Mucosa of descending colon (tissue), 3 donors: ENCODE results near the gene FAM227B. TPM values are rescaled to one million over a fixed set of nuclear protein-coding genes. Genes with fewer than 3 reads are reported as not detected.
"Not testable (repeated sequence)": the region's sequence is repeated elsewhere in the genome, so short reads cannot be mapped to it uniquely, and the experiment has no call there.

ENCODE experiments used
- ATAC-seq: fragments of 200-7000 bp; cut with Tn5 transposase; one replicate; pipeline ENCODE4 v1.9.1; 2020; ENCODE audit warnings: mild to moderate bottlenecking, moderate library complexity
- DNase-seq, 3 donors: peaks; one replicate each; pipeline ENCODE4 v3.0.0-alpha.2; 2020
- H3K36me3 ChIP-seq: fragments of 200-600 bp; one replicate; pipeline ENCODE4 v1.8.0; 2021; ENCODE audit warnings: low read depth, mild to moderate bottlenecking
- H3K4me1 ChIP-seq: fragments of 200-600 bp; one replicate; pipeline ENCODE4 v1.8.0; 2021; ENCODE audit warnings: low read depth, mild to moderate bottlenecking
- H3K4me3 ChIP-seq: fragments of 200-600 bp; one replicate; pipeline ENCODE4 v1.8.0; 2021; ENCODE audit warnings: mild to moderate bottlenecking
- H3K9me3 ChIP-seq: fragments of 200-600 bp; one replicate; pipeline ENCODE4 v1.8.0; 2021; ENCODE audit warnings: mild to moderate bottlenecking
- CTCF ChIP-seq: fragments of 200-600 bp; IDR thresholded peaks from one replicate; pipeline ENCODE4 v1.8.0; 2022; ENCODE audit warnings: antibody characterized with exemption, mild to moderate bottlenecking
- intact Hi-C, 2 donors: fragments of 100-400 bp; cut with DNase I in 1 of 2; cut with micrococcal nuclease in 1 of 2; formaldehyde crosslinking; loops; one replicate each; pipeline versions ENCODE4 v1.11.0 to v1.11.1; 2022; cut with DNase I, micrococcal nuclease
- total RNA-seq, 3 donors: library from RNA; stranded (reverse); fragmentation: NEBNext Ultra II Directional in 2 of 3; extraction: Animal tissue kit (Norgen Biotek cat#: 25700) in 2 of 3; gene quantifications; one replicate each; pipeline versions ENCODE4 v1.2.1 to v1.2.4, GENCODE V29; 2021 to 2023
- donor health status: DM: no; HTN: no; CAD: no; lungs with moderate emphysema.
- donor health status: DM: no; HTN: no; CAD: no.
- donor health status: DM: no; HTN: yes; CAD: no.

Gene FAM227B
- total RNA-seq, 3 donors from 2014 or later, result 2.2 to 7.6 (median 3.6) TPM

DNA sequence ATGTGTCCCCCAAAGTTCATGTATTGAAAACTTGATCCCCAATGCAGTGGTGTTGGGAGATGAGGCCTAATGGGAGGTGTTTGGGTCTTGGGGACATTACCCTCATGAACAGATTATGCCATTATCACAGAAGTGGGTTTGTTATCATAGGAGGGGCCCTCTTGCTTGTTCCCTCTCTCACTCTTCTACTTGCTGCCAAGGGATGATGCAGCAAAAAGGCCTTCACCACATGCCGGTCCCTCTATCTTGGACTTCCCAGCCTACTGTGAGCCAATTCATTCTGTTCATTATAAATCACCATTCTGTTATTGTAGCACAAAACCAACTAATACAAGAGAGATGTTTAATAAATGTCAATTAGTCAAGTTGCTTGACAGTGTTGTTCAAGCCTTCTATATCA lies 47.2 kb downstream of the FAM227B start:
- intact Hi-C loops, result no loop called here
- H3K4me1 ChIP-seq, result no peaks in the 10 kb centered on the region
- no peak overlapping the region for H3K4me3 ChIP-seq
- DNase-seq (no peak), ATAC-seq (no peak)
- H3K9me3 ChIP-seq, result no peaks in the 10 kb centered on the region
- no peak for TF ChIP-seq CTCF
- H3K36me3 ChIP-seq, result no peaks in the 10 kb centered on the region

DNA sequence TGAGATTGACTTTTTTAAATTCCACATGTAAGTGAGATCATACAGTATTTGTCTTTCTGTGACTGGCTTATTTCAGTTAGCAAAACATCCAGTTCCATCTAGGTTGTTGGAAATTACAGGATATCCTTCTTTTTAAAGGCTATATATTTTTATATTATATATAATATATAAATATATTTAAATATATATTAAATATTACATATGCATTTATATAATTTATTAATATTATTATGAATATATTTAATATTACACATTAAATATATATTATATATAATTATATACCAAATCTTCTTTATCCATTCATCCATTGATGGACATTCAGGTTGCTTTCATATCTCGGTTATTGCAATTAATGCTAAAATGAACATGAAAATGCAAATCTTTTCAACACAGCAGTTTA lies 49.9 kb downstream of the FAM227B start:
- ATAC-seq, result no peak
- intact Hi-C loops, result no loop called here
- H3K9me3 ChIP-seq, result no peaks in the 10 kb centered on the region

GRCh38 chr15:49570174-49570573 lies 50.4 kb downstream of the FAM227B start:
- intact Hi-C loops, result no loop called here
- no peak for DNase-seq
- Histone ChIP-seq H3K36me3 (no peaks in the 10 kb centered on the region), H3K4me3 (no peak overlapping the region), H3K4me1 (no peaks in the 10 kb centered on the region), H3K9me3 (no peaks in the 10 kb centered on the region)
- ATAC-seq, result no peak
- no peak for TF ChIP-seq CTCF

More for the DNA sequence above, 49.9 kb downstream of the FAM227B start:
- Histone ChIP-seq H3K36me3 (no peaks in the 10 kb centered on the region), H3K4me1 (no peaks in the 10 kb centered on the region), H3K4me3 (no peak overlapping the region)
- DNase-seq, result no peak
- no peak for TF ChIP-seq CTCF

GRCh38 chr15:49560045-49560444 lies 60.6 kb downstream of the FAM227B start:
- intact Hi-C loops, result no loop called here
- no peaks in the 10 kb centered on the region for H3K36me3 ChIP-seq
- no peaks in the 10 kb centered on the region for H3K4me1 ChIP-seq
- TF ChIP-seq CTCF, result no peak
- ATAC-seq (no peak), DNase-seq (no peak)
- peaks cover 27% of the 10 kb centered on the region for H3K9me3 ChIP-seq
- H3K4me3 ChIP-seq, result no peak overlapping the region

GRCh38 chr15:49558929-49559328 lies 61.7 kb downstream of the FAM227B start:
- no peak for DNase-seq
- H3K9me3 ChIP-seq, result peaks cover 27% of the 10 kb centered on the region
- no peaks in the 10 kb centered on the region for H3K4me1 ChIP-seq
- TF ChIP-seq CTCF, result no peak
- intact Hi-C loops, result no loop called here
- H3K4me3 ChIP-seq, result no peak overlapping the region
- H3K36me3 ChIP-seq, result no peaks in the 10 kb centered on the region
- no peak for ATAC-seq

- no peak for TF ChIP-seq CTCF
- DNase-seq (no peak), ATAC-seq (no peak)
- Histone ChIP-seq H3K4me3 (no peak overlapping the region), H3K4me1 (no peaks in the 10 kb centered on the region), H3K9me3 (peaks cover 19% of the 10 kb centered on the region), H3K36me3 (no peaks in the 10 kb centered on the region)
- intact Hi-C loops, result no loop called here
Observed at GRCh38 chr15:49556437-49556836, 64.2 kb downstream of the FAM227B start.

DNA sequence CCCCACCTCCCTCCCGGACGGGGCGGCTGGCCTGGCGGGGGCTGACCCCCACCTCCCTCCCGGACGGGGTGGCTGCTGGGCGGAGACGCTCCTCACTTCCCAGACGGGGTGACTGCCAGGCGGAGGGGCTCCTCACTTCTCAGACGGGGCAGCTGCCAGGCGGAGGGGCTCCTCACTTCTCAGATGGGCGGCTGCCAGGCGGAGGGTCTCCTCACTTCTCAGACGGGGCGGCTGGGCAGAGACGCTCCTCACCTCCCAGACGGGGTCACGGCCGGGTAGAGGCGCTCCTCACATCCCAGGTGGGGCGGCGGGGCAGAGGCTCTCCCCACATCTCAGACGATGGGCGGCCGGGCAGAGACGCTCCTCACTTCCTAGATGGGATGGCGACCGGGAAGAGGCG lies 70.3 kb downstream of the FAM227B start:
- H3K36me3 ChIP-seq, ATAC-seq, H3K4me1 ChIP-seq, H3K9me3 ChIP-seq, H3K4me3 ChIP-seq, intact Hi-C loops, DNase-seq: not testable (repeated sequence)
